ENCODE measurements around the gene CCDC92.

- TF ChIP-seq, protein P1, sequence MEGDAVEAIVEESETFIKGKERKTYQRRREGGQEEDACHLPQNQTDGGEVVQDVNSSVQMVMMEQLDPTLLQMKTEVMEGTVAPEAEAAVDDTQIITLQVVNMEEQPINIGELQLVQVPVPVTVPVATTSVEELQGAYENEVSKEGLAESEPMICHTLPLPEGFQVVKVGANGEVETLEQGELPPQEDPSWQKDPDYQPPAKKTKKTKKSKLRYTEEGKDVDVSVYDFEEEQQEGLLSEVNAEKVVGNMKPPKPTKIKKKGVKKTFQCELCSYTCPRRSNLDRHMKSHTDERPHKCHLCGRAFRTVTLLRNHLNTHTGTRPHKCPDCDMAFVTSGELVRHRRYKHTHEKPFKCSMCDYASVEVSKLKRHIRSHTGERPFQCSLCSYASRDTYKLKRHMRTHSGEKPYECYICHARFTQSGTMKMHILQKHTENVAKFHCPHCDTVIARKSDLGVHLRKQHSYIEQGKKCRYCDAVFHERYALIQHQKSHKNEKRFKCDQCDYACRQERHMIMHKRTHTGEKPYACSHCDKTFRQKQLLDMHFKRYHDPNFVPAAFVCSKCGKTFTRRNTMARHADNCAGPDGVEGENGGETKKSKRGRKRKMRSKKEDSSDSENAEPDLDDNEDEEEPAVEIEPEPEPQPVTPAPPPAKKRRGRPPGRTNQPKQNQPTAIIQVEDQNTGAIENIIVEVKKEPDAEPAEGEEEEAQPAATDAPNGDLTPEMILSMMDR (IDR thresholded peaks at IDR 0.05) = no peak
- TF ChIP-seq POLR2A (IDR thresholded peaks at IDR 0.05) = no peak
These were observed 29.6 kb downstream of the CCDC92 start for GRCh38 chr12:123942911-123943648.

All from uterus (tissue), 2 donors.